Fibroblast of skin of right biceps (primary cell): ENCODE results near the gene IGSF22.
A peak's percentile ranks its signal among the peaks of the same experiment; 100 is the strongest.

Experiments
- DNase-seq: peaks from one replicate; pipeline ENCODE4 v3.0.0-alpha.2; 2013

IGSF22 gene

DNA sequence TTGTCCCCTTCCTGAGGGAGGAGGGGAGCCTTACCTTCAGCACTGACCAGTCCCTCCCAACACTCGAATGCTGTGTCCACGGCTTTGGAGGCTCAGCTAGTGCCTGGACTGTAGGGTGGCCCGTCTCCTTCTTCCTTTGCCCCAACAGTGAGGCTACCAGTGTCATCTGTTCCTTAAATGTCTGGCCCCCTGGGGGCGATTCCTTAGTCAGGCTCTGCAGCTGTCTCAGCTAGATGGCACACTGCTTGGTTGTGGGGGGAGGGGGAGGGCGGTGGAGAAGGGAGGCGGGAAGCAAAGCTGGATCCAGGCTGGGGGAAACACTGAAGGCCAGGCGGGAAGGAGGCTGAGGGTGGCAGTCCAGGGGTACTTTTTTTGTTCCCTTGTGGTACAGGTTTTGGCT is at the start of gene IGSF22:
Gene IGSF22, minus strand, starts transcription at position 149 of the 400 bp plus-strand sequence. CDS start 1,952 bp downstream, outside the sequence.
- no peak for DNase-seq

DNA sequence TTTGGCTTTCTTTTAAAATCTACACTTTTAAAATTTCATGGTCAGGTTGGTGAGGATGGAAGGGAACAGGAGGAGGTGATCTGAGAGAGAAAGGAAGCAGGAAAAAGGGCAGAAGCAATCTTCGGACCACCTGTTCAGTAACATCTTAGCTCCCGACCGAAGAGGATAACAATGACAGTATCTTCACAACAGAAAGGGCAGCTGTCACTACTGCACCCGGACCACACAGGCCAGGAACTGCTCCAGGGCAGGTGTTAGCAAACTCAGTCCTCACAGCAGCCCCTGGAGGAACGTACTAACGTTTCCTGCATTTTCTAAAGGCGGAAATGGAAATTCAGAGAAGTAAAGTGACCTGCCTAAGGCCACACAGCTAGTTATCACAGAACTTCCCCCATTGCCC is 48.8 kb upstream of the IGSF22 start:
- DNase-seq, result no peak

DNA sequence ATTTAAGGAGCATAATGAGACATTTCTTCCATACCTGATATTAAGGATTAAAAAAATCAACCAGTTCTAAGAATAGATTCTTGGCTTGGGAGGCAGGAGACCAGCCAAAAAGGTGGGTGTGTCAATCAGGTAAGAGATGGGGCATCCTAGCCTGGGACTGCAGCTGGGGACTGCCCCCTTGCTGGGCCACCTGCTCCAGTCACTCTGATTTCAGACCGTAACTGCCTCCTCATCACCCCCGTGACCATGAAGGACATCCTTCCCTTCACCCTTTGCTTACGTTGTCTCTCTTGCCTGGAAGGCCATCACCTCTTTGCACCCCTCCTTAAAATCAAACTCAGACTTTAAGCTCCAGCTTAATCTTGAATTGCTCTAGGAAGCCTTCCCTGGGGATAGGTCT is 47.7 kb upstream of the IGSF22 start:
- no peak for DNase-seq

DNA sequence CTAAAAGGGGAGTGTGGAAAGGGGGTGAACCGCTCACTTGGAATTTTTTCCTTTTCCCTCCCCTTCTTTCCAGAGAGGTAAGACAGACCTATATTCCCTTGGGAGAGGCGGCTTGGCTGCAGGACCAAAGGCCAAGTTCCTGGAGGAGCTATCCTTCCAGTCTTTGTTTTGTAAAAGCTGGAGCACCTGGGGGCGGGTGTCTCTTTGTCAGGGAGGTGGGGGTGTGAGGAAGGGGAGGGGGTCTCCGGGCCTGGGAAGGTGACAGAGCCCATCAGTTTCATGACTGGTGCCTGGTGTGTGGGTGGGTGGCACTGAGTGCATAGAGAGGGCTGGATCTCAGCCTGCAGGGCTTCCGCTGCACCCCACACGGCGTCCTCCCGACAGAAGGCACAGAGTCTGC is 47.1 kb upstream of the IGSF22 start:
- DNase-seq, result no peak

DNA sequence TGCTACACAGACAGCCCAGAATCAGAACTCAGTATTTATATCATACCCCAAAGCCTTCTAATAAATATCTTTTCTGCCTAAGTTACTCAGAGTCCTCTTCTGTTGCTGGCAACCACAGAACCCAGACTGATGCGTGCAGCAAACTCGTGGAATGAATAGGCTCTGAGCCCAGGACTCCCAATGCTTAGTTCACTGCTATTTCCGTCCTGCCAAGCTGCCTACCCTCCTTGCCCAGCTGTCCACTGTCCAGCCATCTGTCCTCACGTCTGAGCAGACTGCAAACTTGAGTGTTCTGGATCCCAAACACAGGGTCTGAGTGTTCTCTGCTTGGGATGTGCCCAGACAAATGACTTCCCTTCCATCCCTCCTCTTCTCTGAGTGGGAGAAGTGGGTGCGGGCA is 46.2 kb upstream of the IGSF22 start:
- no peak for DNase-seq

DNA sequence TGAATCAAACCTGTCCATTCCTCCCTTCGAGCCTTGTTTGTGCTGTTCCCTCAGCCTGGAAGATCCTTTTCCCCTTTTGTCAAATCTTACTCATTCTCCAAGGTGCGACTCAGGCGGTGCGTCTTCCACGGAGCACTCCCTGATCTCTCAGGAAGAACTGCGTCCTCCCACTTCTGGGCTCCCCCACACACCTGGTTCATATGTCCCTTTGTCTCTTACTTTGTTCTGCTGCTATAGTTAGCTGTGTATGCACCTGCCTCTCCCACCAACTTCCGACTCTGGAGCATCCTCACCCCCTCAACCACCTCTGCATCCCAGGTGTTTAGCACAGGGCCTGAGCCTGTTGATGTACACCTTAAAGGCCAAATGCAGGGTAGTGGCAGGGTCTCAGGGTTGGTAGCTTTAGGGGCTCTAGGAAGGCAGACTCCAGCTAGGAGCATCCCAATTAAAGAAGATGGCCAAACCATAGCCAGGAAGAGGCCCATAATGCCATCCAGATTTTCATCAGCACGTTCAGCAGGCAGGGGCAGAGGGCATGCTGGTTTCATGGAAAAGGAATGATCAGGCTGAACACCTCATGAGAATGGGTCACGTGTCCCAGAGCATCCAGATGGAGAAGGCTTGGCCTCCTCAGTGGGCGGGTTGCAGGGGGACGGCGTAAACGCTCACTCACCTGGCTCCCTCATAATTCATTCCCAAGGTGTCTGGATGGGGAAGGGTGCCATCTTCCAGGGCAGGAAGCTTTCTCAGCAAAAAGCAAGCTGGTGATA is 45.5 kb upstream of the IGSF22 start:
- DNase-seq, result no peak

DNA sequence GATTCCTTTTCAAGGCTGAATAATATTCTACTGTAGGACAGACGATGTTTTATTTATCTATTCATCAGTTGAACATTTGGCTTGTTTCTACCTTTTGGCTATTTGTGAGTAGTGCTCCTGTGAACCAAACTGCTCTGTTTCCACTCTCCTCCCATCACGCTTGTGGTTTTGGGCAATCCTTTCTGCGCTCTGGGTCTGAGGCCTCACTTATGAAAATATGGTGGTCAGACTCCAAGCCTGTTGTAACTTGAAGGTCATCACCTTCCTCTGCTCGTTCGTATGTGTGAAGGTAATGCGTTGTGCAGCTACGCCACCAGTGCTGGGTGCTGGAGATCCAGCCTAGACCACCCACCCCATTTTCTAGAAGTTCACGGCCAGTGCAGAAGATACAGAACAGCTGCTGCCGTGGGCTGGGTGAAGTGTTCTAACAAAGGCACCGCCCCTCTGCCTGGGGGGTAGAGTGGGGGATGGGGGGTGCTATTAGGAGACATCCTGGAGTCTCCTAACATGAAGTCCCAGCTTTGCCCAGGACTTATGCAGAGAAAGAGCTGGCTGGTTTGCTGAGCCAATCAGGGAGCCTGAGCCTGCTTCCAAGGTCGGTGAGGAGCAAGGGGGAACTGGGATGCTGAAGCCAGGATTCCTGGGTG is 44.6 kb upstream of the IGSF22 start:
- no peak for DNase-seq

DNA sequence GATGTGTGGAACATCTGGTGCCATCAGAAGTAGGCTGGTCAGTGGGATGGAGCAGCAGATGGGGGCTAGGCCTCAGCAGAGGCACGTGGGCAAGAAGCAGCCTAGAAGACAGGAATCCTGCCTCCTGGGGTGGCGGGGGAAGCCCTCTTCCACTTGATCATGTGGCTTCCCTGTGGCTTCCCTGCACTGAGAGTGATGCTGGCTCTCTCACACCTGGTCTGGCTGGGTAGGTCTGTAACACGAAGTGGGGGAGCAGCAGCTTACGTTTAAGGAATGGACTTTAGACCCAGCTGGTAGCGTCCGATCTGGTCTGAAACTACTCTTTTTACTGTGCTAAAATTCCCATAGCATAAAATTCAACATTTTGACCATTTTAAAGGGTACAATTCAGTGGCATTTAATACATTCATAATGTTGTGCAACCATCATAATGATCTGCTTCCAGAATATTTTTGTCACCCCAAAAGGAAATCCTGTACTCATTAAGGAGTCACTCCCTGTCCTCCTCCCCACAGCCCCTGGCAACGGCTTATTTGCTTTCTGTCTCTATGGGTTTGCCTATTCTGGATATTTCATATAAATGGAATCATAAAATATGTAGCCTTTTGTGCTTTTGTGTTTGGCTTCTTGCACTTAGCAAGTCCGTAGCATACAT is 43.9 kb upstream of the IGSF22 start:
- DNase-seq, result no peak

DNA sequence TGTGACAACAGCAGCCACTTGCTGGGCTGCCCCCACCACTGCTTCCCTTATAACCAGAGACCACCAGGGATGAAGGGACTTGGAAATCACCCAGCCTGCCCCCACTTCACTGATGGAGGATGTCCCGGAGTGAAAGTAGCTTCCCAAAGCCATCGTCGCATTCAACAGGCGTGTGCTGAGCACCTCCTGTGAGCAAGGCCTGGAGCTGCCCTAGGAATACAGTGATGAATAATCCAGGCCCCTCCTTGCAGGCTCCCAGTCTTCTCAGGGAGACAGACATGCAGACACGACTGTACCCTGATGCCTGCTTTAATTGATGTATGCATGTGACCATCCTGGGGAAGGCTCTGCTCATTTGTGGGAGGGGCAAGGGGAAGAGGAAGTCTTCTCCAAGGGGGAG is 43.0 kb upstream of the IGSF22 start:
- DNase-seq, result no peak

DNA sequence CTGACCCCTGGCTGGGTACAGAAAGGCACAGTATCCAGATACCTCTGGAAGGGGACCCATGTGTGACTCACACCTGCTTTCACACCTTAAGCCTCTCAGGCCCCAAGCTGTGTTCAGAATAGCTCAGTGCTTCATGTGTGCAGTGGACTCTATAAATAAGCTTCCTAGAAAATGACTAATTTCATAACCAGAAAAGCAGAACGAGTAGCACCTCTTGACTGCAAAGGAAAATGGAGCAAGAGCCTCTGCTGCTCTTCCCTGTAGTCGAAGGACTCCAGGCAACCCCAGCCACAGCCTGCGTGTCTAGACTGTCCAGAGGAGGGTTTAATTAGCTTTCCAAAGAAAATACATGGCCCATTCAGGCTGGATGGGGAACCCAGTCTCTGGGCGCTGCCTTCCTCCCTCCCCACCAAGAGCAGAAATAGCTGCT is 42.5 kb upstream of the IGSF22 start:
- DNase-seq, result no peak

DNA sequence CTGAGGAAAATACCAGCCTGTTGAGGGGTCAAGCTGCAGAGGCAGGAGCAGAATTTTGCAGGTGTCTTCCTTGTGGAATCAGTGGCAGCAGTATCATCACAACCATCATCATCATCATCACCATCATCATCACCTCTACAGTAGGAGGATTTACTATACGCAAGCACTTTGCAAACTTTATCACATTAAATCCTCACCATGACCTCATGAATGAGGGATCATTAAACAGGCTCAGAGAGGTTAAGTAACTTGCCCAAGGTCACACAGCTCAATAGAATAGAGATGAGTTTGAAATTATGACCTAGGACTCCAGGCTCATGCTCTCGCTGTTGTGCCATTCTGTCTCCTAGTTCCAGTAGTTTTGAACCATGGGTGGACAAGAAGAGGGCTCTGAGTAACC is 40.0 kb upstream of the IGSF22 start:
- no peak for DNase-seq

DNA sequence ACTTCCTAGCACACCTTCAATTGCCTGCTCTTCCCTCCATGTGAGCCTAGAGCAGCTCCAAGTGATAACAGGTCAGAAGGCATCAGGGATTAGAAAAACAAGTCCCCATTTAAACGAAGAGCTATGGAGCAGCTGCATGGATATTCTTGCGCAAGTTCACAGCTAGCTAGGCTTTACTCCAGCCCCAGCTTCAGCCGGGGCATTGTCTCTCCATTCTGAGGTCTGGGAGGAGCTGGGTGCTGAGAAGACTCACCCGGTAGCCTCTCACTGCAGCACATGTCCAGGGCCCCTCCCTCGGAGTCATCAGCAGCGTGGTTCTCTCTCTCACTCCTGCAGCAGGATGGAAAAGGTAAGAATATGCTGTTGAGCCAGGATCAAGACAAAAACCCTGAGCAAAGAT is 39.6 kb upstream of the IGSF22 start:
- no peak for DNase-seq

DNA sequence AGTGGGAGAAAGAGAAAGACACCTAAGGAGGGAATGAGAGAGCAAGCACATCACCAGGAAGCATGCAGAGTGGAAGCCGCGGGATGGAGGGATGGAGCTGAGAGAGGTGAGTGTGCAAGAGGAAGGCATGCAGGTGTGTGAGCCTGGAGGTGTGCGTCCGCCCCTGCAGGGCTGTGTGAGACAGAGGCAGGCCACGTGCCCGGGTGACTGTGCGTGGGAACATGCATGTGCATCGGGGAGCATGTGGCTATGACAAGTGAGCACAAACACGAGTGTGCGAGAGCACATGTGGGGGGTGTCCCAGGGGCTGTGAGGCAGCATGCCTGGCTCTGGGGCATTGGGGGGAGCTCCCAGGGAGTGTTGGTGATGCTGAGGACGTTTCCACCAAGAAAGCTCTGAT is 35.8 kb upstream of the IGSF22 start:
- DNase-seq, result no peak

DNA sequence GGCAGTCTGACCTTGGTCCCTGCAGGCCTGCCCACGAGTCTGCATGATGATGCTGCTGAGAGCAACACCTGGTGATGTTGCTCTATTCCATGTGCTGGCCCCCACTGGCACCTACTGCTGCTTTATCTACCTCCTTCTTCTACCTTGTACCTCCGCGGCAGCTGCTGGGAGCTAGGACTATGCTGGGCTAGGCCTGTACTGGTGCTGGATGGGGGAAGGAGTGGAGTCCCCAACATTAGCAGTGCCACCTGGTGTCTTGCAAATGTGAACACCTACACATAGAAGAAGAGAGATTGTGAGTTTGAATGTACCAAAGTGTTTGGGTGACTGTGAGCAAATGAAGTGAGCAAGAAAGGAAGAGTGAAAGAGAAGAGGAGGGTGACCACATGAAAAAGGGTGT is 35.2 kb upstream of the IGSF22 start:
- no peak for DNase-seq

DNA sequence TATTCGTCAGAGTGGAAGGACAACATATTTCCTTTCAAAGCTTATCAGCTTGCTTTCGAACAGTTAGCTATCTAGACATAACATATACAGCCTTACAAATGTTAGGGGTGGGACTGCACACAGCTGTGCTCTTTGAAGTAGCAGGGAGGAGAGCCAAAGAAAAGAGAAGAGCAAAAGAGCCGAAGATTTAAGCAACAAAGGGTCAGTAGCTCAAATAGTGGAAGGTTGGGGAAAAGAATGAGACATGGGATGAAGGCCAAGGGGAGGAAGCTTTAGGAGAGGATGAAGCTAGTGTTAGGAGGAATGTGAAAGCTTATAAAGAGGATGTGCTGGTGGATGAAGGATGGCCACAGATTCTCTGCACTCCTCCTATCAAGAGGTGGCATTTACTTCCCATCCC is 31.8 kb upstream of the IGSF22 start:
- no peak for DNase-seq

DNA sequence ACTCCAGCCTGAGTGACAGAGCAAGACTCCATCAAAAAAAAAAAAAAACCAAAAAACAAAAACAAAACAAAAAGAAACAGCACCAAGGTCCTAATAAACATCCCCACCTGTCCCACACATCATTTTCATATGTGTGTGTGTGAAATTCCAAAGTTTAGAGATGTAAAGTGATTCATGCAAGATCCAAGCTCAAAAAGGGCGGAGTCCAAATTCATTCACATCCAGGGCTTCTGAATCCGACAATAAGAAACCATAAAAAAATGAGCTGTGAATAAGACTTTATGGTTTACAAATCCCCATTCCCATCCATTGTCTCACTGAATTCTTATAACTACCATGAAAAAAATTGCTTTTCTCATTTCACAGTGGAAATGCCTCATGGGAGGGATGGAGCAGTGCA is 30.9 kb upstream of the IGSF22 start:
- DNase-seq, result no peak

DNA sequence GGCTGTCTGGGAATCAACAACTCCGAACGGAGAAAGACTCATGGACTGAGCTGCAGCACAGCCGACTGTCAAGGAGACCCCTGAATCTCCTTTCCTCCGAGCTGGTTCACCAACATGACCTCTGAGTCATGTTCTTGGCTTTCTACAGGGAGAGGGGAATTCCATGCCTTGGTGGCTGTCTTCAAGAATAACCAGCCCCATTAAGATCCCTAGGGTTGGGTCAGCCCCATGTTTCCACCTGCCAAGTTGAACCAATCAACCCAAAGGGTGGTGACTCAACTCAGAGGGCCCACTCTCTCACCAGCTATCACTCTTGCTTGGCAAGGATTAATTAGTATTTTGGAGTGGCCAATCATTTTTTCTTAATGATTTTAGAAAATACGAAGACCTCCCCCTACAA is 28.3 kb upstream of the IGSF22 start:
- no peak for DNase-seq

DNA sequence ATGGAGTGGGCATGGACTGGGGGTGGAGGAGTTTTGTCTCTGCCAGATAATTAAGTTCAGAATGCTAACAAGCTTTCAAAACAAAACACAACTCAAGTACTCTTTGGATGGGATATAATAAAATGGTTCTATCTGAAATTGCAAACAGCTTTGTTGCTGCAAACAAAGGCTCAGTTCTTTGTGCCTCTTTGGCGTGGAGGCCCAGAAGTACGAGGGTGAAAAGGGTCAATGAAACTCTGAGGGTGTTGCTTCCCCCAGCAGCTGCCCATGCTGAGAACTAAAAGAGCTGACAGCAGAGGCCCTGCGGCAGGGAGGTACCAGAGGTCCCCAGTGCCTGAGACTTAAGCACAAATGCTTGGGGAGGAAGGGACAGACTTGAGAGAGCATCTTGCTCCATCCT is 26.5 kb upstream of the IGSF22 start:
- no peak for DNase-seq

DNA sequence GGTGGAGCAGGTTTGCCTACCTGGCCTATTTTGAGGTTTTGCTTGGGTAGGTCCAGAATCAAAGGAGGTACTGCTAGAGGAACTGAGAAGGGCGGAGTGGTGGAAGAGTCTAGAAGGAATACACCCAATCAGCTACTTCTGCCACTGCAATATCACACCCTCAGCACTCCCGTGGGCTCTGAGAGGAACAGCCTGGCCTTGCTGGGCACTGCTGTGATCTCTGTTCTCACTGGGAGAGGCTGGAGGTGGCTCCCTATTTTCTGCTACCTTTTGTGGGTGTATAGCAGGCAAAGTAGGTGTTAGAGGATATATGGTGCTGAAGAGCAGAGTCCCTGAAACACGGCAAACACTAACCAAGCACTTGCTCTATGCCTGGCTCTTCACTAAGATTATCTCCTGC is 25.0 kb upstream of the IGSF22 start:
- no peak for DNase-seq

DNA sequence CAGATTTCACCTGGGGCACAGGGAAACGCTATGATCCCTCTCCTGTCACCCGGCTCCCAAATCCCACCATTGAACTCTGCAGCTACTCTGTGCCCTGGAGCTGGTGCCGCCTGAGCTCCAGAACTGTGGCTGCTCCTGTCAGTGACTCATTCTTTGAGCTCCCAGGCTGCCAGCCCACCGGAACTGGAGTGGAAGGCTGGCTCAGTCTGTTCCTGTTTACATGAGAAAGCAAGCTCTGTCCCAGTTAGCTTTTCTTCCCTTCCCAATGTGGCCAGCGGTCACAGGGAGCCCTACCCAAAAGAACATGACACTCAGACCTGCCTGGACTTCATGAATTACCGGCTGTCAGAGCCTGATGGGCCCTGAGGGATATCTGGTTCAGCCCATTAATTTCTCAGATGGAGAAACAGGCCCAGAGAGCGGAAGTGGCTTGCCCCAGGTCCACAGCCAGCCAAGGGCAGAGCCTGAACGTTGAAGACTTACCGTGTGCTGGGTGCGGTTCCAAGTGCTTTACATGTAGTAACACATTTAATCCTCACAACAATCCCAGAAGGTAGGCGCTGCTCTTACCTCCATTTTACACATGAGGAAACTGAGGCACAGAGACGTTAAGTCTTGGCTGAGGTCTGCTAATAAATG is 23.8 kb upstream of the IGSF22 start:
- DNase-seq, result peak; percentile 62

DNA sequence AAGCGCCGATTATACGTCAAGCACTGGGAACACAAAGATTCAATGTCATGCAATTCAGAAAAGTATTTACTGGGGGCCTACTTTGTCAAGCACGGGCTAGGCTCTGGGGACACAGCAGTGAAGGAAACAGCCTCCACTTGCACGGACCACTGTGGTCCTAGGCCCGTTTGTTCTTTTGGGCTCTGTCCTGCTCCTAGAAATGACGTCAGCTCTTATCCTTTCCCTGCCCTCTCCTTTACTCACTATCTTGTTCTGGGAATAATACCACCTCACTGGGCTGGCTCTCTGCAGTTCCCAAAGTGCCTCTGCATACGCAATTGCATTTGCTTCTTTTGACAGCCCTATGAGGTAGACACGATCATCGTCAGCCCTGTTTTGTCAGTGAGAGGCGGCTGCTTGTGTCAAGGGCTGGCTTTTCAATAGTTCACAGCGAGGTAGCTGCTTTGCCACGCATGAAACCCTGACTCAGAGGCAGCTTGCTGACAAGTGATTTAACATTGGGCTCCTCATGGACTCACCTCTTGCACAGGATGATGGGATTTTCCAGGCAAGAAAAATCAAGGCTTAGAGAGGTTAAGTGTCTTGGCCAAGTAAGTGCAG is 22.9 kb upstream of the IGSF22 start:
- no peak for DNase-seq

DNA sequence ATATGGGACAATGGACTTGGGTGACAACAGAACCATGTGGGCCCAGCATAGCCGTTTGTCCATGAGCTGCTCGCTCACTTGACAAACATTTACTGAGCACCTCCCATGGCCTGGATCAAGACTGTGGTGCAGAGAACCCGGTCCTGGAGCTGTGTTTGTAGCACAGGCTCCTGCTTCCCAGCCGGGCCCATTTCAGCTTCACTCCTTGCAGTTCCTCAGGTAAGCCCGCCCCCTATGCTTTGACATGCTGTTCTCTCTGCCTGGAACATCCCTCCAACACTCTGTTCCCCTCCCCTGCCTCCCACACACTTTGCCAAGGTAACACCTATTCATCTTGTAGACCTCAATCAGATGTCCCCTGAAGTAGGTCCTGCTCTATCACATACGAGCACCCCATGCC is 19.3 kb upstream of the IGSF22 start:
- DNase-seq, result no peak

DNA sequence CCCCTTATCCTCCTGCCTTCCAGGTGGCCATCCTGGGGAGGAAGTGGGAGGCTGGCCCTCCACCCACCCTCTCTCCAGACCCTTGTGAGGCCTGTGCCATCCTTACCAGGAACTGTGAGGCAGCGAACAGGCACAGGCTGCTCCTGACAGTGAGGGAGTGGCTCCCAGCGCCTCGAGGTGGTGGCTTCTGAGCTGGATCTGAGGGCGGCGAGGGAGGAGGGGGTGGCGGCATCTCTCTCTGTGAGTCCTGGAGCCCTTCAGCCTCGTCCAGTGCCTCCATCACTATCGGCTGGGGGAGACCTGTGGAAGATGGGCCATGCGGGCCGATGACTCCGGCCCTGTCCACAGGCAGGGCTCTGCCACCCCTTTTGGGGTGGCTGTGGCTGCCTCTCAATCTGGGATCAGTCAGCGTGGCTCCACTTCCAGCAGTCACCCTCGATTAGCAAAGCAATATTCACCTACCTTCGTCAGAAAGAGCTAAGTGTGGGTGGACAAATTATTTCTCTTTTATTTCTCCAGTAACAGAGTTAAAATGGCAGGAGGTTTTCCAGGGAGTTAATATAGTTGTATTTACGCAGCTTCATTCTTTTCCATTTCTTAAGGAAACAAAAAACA is 18.0 kb upstream of the IGSF22 start:
- DNase-seq, result no peak
